Adrenal gland (tissue), 12 donors: ENCODE results near the gene KRTAP2-2. TPM values are rescaled to one million over a fixed set of nuclear protein-coding genes. Genes with fewer than 3 reads are reported as not detected.

Experiments used
- DNase-seq, 7 donors: peaks; one replicate each; pipeline ENCODE4 v3.0.0-alpha.2; 2019 to 2020
- H3K27ac ChIP-seq, 5 donors: fragments of 200-600 bp; sonication (generic) in 4 of 5; 1 replicate in 3 of 5; 2 replicates in 2 of 5; pipeline versions ENCODE4 v1.5.1 to v1.8.0; 2016 to 2020; ENCODE audit warnings: mild to moderate bottlenecking in 1 of 5
- H3K27me3 ChIP-seq: fragments of 200-600 bp; 2 replicates; pipeline ENCODE4 v1.8.0; 2021
- H3K36me3 ChIP-seq, 2 donors: fragments of 200-600 bp; replicated peaks in 1 of 2; 1 replicate in 1 of 2; 2 replicates in 1 of 2; pipeline versions ENCODE4 v1.5.1 to v1.8.0; 2018 to 2022
- H3K4me1 ChIP-seq, 2 donors: fragments of 200-600 bp; replicated peaks in 1 of 2; 1 replicate in 1 of 2; 2 replicates in 1 of 2; pipeline versions ENCODE4 v1.5.1 to v1.8.0; 2018 to 2021
- H3K4me3 ChIP-seq, 4 donors: fragments of 200-600 bp; sonication (generic) in 3 of 4; one replicate each; pipeline ENCODE4 v1.5.1; 2016 to 2018
- H3K9me3 ChIP-seq, 3 donors: fragments of 200-600 bp; sonication (generic) in 1 of 3; replicated peaks in 1 of 3; 1 replicate in 2 of 3; 2 replicates in 1 of 3; pipeline versions ENCODE4 v1.5.1 to v1.8.0; 2016 to 2021
- POLR2A ChIP-seq, 2 donors: fragments of 450-650 bp; IDR thresholded peaks; one replicate each; pipeline ENCODE4 v1.6.1; 2017; ENCODE audit warnings: antibody characterized with exemption in 2 of 2, mild to moderate bottlenecking in 2 of 2, moderate library complexity in 1 of 2
- WGBS, 4 donors: extraction: QIAGEN DNeasy Blood & Tissue Kit in 2 of 4; methylation state at CpG; one replicate each; pipeline versions ENCODE4 v1.1.5 to v1.1.7; 2013 to 2017; 5-methylcytosine and 5-hydroxymethylcytosine counted together
- intact Hi-C, 2 donors: fragments of 100-400 bp; cut with DNase I; formaldehyde crosslinking; loops; one replicate each; pipeline versions ENCODE4 v1.14.1 to v1.15.0; 2022 to 2023
- polyA plus RNA-seq, 3 donors: library from polyadenylated mRNA; stranded (reverse); fragments of 200-250 nt in 2 of 3; fragments of 350-450 nt in 1 of 3; fragmentation: Illumina TruSeq in 1 of 3; extraction: RNeasy Lipid Tissue Mini Kit (QIAGEN cat#74804) in 1 of 3; gene quantifications; one replicate each; pipeline ENCODE4 v1.2.3, GENCODE V29; 2013 to 2014
- small RNA-seq, 2 donors: library from RNA; depleted of rRNA; stranded (forward); fragments of <200 nt; gene quantifications; one replicate each; pipeline ENCODE3, GENCODE V24; 2016
- total RNA-seq, 9 donors: library from RNA; depleted of rRNA in 4 of 9; stranded (reverse); fragments of >200 nt in 4 of 9; fragments of 120-200 nt in 1 of 9; fragmentation: NEBNext Ultra II Directional in 1 of 9; extraction: Animal tissue kit (Norgen Biotek cat#: 25700) in 1 of 9; gene quantifications; one replicate each; pipeline versions ENCODE4 v1.1.0 to v1.2.4, GENCODE V29; 2013 to 2023
- TF ChIP-seq, protein P1 (sequence below), 6 experiments: fragments of 450-650 bp in 4 of 6; fragments of 200-600 bp in 2 of 6; sonication (generic) in 1 of 6; IDR thresholded peaks; 1 replicate in 5 of 6; 2 replicates in 1 of 6; pipeline versions ENCODE4 v1.5.1 to v1.8.0; 2016 to 2021; ENCODE audit warnings: antibody characterized with exemption in 6 of 6, mild to moderate bottlenecking in 2 of 6, moderate library complexity in 1 of 6
- donor health status: healthy with polysubstance abuse.
- donor health status: Bipolar disorder and iron deficiency.
- donor health status: DM: yes; HTN: yes; CAD: no.
- donor health status: DM: no; HTN: no; CAD: no.
- donor health status: DM: no; HTN: no; CAD: no.
- donor health status: DM: yes; HTN: yes; CAD: no.

The KRTAP2-2 gene
- total and polyA plus RNA-seq, 12 donors: not detected

DNA sequence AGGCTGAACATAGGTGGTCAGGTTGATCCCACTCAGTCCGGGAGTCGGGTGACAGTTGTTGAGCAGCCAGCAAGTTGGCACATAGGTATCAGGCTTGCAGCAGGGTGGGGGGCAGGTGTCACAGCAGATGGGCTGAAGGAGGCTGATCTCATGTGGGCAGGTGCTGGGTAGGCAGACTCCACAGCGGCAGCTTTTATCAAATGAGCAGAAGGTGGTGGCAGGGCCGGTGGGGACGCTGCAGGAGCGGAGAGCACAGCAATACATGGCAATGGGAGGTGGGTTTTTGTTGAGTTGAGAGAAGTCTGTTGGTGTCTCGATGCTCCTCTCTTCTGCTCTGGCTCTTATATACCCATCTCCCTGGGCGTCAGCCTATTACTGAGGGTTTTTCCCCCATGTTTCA is 46.2 kb downstream of the KRTAP2-2 start, which contains the start of gene KRTAP3-1:
Gene KRTAP3-1 (minus strand): TSS at position 318 of the 400 bp plus-strand sequence. CDS start 54 bp downstream, at position 264.
- H3K36me3 ChIP-seq: no peaks in the 10 kb centered on the region
- 84 to 95% (median 89%) methylated on average over 5 to 8 of the region's 8 CpGs for WGBS, 4 donors
- no peaks in the 10 kb centered on the region for H3K9me3 ChIP-seq
- no peak within 1 kb of the TSS for H3K27ac ChIP-seq
- H3K4me3 ChIP-seq: no peak within 1 kb of the TSS
- H3K4me1 ChIP-seq: no peaks in the 10 kb centered on the region
- intact Hi-C loops: no loop called here
- DNase-seq: no peak
- TF ChIP-seq, protein P1, sequence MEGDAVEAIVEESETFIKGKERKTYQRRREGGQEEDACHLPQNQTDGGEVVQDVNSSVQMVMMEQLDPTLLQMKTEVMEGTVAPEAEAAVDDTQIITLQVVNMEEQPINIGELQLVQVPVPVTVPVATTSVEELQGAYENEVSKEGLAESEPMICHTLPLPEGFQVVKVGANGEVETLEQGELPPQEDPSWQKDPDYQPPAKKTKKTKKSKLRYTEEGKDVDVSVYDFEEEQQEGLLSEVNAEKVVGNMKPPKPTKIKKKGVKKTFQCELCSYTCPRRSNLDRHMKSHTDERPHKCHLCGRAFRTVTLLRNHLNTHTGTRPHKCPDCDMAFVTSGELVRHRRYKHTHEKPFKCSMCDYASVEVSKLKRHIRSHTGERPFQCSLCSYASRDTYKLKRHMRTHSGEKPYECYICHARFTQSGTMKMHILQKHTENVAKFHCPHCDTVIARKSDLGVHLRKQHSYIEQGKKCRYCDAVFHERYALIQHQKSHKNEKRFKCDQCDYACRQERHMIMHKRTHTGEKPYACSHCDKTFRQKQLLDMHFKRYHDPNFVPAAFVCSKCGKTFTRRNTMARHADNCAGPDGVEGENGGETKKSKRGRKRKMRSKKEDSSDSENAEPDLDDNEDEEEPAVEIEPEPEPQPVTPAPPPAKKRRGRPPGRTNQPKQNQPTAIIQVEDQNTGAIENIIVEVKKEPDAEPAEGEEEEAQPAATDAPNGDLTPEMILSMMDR (IDR thresholded peaks at IDR 0.05): no peak
- TF ChIP-seq POLR2A (IDR thresholded peaks at IDR 0.05): no peak
- H3K27me3 ChIP-seq: no peaks in the 10 kb centered on the region

Small RNA genes lying within 50 kb of the gene (small RNA-seq; reads per million reads assigned to genes)
- 0 reads per million in 2 donors for gene KRTAP3-4P

Other genes starting within 250 kb of the KRTAP2-2 start
Only the 30 nearest of the 37 such genes appear.
- gene KRT20, start 170.0 kb downstream of the KRTAP2-2 start, total RNA-seq: under 1 TPM in 2 of 9 donors, not detected in 7; 0.23 to 0.50 TPM
- gene KRT20, start 170.0 kb downstream of the KRTAP2-2 start, polyA plus RNA-seq: under 1 TPM in 2 of 3 donors, not detected in 1; 0.27 to 0.64 TPM
- gene KRT23, start 117.6 kb downstream of the KRTAP2-2 start, total RNA-seq: not detected
- under 1 TPM in 1 of 3 donors, not detected in 2; 0.03 TPM for gene KRT23, start 117.6 kb downstream of the KRTAP2-2 start, polyA plus RNA-seq
- gene KRT39, start 88.3 kb downstream of the KRTAP2-2 start, total RNA-seq: not detected
- gene KRT39, start 88.3 kb downstream of the KRTAP2-2 start, polyA plus RNA-seq: under 1 TPM in 1 of 3 donors, not detected in 2; 0.17 TPM
- gene KRT40, start 70.9 kb downstream of the KRTAP2-2 start, total RNA-seq: not detected
- gene KRT40, start 70.9 kb downstream of the KRTAP2-2 start, polyA plus RNA-seq: not detected
- not detected for gene KRTAP3-3, start 61.1 kb downstream of the KRTAP2-2 start, total RNA-seq
- not detected for gene KRTAP3-3, start 61.1 kb downstream of the KRTAP2-2 start, polyA plus RNA-seq
- not detected for gene KRTAP3-2, start 55.3 kb downstream of the KRTAP2-2 start, total RNA-seq
- gene KRTAP3-2, start 55.3 kb downstream of the KRTAP2-2 start, polyA plus RNA-seq: not detected
- gene KRTAP3-1, start 46.1 kb downstream of the KRTAP2-2 start, total RNA-seq: not detected
- gene KRTAP3-1, start 46.1 kb downstream of the KRTAP2-2 start, polyA plus RNA-seq: not detected
- not detected for gene KRTAP1-5, start 28.0 kb downstream of the KRTAP2-2 start, total RNA-seq
- not detected for gene KRTAP1-5, start 28.0 kb downstream of the KRTAP2-2 start, polyA plus RNA-seq
- gene KRTAP1-4, start 25.0 kb downstream of the KRTAP2-2 start, total RNA-seq: not detected
- gene KRTAP1-4, start 25.0 kb downstream of the KRTAP2-2 start, polyA plus RNA-seq: not detected
- not detected for gene KRTAP1-3, start 20.4 kb downstream of the KRTAP2-2 start, total RNA-seq
- gene KRTAP1-3, start 20.4 kb downstream of the KRTAP2-2 start, polyA plus RNA-seq: not detected
- not detected for gene KRTAP1-1, start 13.8 kb downstream of the KRTAP2-2 start, total RNA-seq
- not detected for gene KRTAP1-1, start 13.8 kb downstream of the KRTAP2-2 start, polyA plus RNA-seq
- not detected for gene KRTAP2-1, start 7.9 kb downstream of the KRTAP2-2 start, total RNA-seq
- not detected for gene KRTAP2-1, start 7.9 kb downstream of the KRTAP2-2 start, polyA plus RNA-seq
- not detected for gene KRTAP2-3, start 4.9 kb upstream of the KRTAP2-2 start, total RNA-seq
- gene KRTAP2-3, start 4.9 kb upstream of the KRTAP2-2 start, polyA plus RNA-seq: not detected
- not detected for gene KRTAP2-4, start 10.6 kb upstream of the KRTAP2-2 start, total RNA-seq
- not detected for gene KRTAP2-4, start 10.6 kb upstream of the KRTAP2-2 start, polyA plus RNA-seq
- not detected for gene KRTAP4-7, start 28.9 kb upstream of the KRTAP2-2 start, total RNA-seq
- gene KRTAP4-7, start 28.9 kb upstream of the KRTAP2-2 start, polyA plus RNA-seq: not detected
- not detected for gene KRTAP4-8, start 42.9 kb upstream of the KRTAP2-2 start, total RNA-seq
- gene KRTAP4-8, start 42.9 kb upstream of the KRTAP2-2 start, polyA plus RNA-seq: not detected
- not detected for gene KRTAP4-16, start 47.0 kb upstream of the KRTAP2-2 start, total RNA-seq
- gene KRTAP4-16, start 47.0 kb upstream of the KRTAP2-2 start, polyA plus RNA-seq: not detected
- gene KRTAP4-9, start 50.2 kb upstream of the KRTAP2-2 start, total RNA-seq: not detected
- gene KRTAP4-9, start 50.2 kb upstream of the KRTAP2-2 start, polyA plus RNA-seq: not detected
- not detected for gene KRTAP4-11, start 63.1 kb upstream of the KRTAP2-2 start, total RNA-seq
- not detected for gene KRTAP4-11, start 63.1 kb upstream of the KRTAP2-2 start, polyA plus RNA-seq
- gene KRTAP4-12, start 69.0 kb upstream of the KRTAP2-2 start, total RNA-seq: not detected
- gene KRTAP4-12, start 69.0 kb upstream of the KRTAP2-2 start, polyA plus RNA-seq: not detected
- not detected for gene KRTAP4-6, start 85.3 kb upstream of the KRTAP2-2 start, total RNA-seq
- not detected for gene KRTAP4-6, start 85.3 kb upstream of the KRTAP2-2 start, polyA plus RNA-seq
- not detected for gene KRTAP4-5, start 94.6 kb upstream of the KRTAP2-2 start, total RNA-seq
- not detected for gene KRTAP4-5, start 94.6 kb upstream of the KRTAP2-2 start, polyA plus RNA-seq
- not detected for gene KRTAP4-4, start 105.5 kb upstream of the KRTAP2-2 start, total RNA-seq
- gene KRTAP4-4, start 105.5 kb upstream of the KRTAP2-2 start, polyA plus RNA-seq: not detected
- gene KRTAP4-3, start 113.0 kb upstream of the KRTAP2-2 start, total RNA-seq: not detected
- not detected for gene KRTAP4-3, start 113.0 kb upstream of the KRTAP2-2 start, polyA plus RNA-seq
- not detected for gene KRTAP4-2, start 123.0 kb upstream of the KRTAP2-2 start, total RNA-seq
- gene KRTAP4-2, start 123.0 kb upstream of the KRTAP2-2 start, polyA plus RNA-seq: not detected
- not detected for gene KRTAP4-1, start 129.7 kb upstream of the KRTAP2-2 start, total RNA-seq
- not detected for gene KRTAP4-1, start 129.7 kb upstream of the KRTAP2-2 start, polyA plus RNA-seq
- gene KRTAP9-1, start 134.7 kb upstream of the KRTAP2-2 start, total RNA-seq: not detected
- gene KRTAP9-1, start 134.7 kb upstream of the KRTAP2-2 start, polyA plus RNA-seq: not detected
- not detected for gene KRTAP9-2, start 171.4 kb upstream of the KRTAP2-2 start, total RNA-seq
- gene KRTAP9-2, start 171.4 kb upstream of the KRTAP2-2 start, polyA plus RNA-seq: not detected
- gene KRTAP9-3, start 177.2 kb upstream of the KRTAP2-2 start, total RNA-seq: not detected
- not detected for gene KRTAP9-3, start 177.2 kb upstream of the KRTAP2-2 start, polyA plus RNA-seq
- gene KRTAP9-8, start 182.8 kb upstream of the KRTAP2-2 start, total RNA-seq: not detected
- not detected for gene KRTAP9-8, start 182.8 kb upstream of the KRTAP2-2 start, polyA plus RNA-seq